Suprapubic skin (tissue), 3 donors: ENCODE data around the gene NANOS3.
A peak's percentile ranks its signal among the peaks of the same experiment; 100 is the strongest.

ENCODE experiments used
- POLR2AphosphoS5 ChIP-seq, 3 donors: sonication (generic); formaldehyde crosslinking; IDR thresholded peaks; one replicate each; pipeline ENCODE4 v1.6.1; 2017; ENCODE audit warnings: antibody characterized with exemption in 3 of 3
- TF ChIP-seq, protein P1 (sequence below), 2 donors: fragments of 200-600 bp in 1 of 2; fragments of 450-650 bp in 1 of 2; sonication (generic) in 1 of 2; IDR thresholded peaks; one replicate each; pipeline ENCODE4 v1.5.1; 2016 to 2019; ENCODE audit warnings: antibody characterized with exemption in 2 of 2, mild to moderate bottlenecking in 1 of 2, moderate library complexity in 1 of 2

DNA sequence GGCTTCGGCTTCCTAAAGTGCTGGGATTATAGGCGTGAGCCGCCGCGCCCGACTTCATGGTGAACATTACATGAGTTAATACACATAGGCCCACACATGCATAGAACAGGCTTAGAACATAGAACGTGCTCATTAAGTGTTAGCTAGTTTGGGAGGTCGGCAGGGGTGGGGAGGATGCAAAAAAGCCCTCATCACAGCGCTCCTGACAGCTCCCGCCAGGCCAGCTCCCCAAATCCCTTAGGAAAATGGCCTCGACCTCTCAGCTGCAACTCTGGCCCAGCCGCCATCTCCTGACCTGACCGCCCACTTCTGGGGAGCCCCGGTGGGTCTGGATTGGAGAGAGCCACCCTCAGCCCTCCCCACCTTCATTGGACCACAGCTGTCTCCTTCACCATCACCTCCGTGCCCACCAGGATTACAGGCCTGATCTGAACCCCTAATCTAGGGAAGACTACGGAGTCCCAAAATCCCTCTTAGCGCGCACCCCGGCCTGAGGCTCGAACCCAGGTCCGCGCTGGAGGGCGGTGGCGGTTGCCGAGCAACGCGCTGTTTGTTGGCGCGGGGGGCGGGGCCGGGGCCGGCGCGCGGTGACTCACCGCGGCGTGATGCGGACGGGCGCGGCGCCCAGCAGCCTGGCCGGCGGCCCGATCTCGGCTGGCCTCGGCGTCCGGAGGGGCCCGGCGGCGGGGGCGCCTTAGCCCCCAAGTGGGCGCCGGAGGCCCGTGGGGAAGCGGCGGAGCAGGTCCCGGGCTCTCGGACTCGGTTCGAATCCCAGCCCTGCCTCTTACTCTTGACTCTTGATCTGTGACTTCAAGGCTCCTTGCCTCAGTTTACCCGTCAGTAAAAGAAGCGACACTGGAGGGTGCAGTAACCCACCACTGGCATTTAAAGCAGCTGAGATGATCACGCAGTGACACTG is 26.7 kb upstream of the NANOS3 start:
- TF ChIP-seq, protein P1, sequence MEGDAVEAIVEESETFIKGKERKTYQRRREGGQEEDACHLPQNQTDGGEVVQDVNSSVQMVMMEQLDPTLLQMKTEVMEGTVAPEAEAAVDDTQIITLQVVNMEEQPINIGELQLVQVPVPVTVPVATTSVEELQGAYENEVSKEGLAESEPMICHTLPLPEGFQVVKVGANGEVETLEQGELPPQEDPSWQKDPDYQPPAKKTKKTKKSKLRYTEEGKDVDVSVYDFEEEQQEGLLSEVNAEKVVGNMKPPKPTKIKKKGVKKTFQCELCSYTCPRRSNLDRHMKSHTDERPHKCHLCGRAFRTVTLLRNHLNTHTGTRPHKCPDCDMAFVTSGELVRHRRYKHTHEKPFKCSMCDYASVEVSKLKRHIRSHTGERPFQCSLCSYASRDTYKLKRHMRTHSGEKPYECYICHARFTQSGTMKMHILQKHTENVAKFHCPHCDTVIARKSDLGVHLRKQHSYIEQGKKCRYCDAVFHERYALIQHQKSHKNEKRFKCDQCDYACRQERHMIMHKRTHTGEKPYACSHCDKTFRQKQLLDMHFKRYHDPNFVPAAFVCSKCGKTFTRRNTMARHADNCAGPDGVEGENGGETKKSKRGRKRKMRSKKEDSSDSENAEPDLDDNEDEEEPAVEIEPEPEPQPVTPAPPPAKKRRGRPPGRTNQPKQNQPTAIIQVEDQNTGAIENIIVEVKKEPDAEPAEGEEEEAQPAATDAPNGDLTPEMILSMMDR (IDR thresholded peaks at IDR 0.05): no peak
- TF ChIP-seq POLR2AphosphoS5 (IDR thresholded peaks at IDR 0.05): peak in 1 of 3 donors; percentile 10
